Muscle of arm (tissue), 14 donors: ENCODE measurements around the gene ITPA. TPM values are rescaled to one million over a fixed set of nuclear protein-coding genes. Genes with fewer than 3 reads are reported as not detected.

ENCODE experiments used
- DNase-seq: peaks from one replicate; pipeline ENCODE4 v3.0.0-alpha.2; 2013
- long read RNA-seq, 11 donors: transcript quantifications; one replicate each; lab custom pipeline, GENCODE V29; 2026
- polyA plus RNA-seq, 12 donors: library from polyadenylated mRNA; unstranded; fragments of 120-200 nt; gene quantifications; one replicate each; pipeline ENCODE4 v1.2.1, GENCODE V29; 2013; ENCODE audit not compliant: insufficient read length in 12 of 12

Gene ITPA
- polyA plus RNA-seq, result 10 to 100 TPM in 11 of 12 donors, not detected in 1; 29.2 to 45.7 (median 37.5) TPM
- long read RNA-seq, donor 1, transcript ITPA-207 (2 exons, 670 nt), result minor isoform, 7 of 29 reads
- long read RNA-seq, donor 1, transcript ITPA-201 (8 exons, 1,185 nt), result major isoform, 18 of 29 reads
- long read RNA-seq, donor 1, partial matches to known transcripts, result 0 of 29 reads
- long read RNA-seq, donor 1, other reads (novel, unspliced or antisense), result 0 of 29 reads
- long read RNA-seq, donor 2, transcript ITPA-201 (8 exons, 1,185 nt), result major isoform, 25 of 28 reads
- long read RNA-seq, donor 2, partial matches to known transcripts, result 0 of 28 reads
- long read RNA-seq, donor 2, other reads (novel, unspliced or antisense), result 0 of 28 reads
- long read RNA-seq, donor 3, transcript ITPA-201 (8 exons, 1,185 nt), result major isoform, 21 of 27 reads
- long read RNA-seq, donor 3, partial matches to known transcripts, result 0 of 27 reads
- long read RNA-seq, donor 3, other reads (novel, unspliced or antisense), result 0 of 27 reads
- long read RNA-seq, donor 4, transcript ITPA-201 (8 exons, 1,185 nt), result major isoform, 8 of 12 reads
- long read RNA-seq, donor 4, partial matches to known transcripts, result 0 of 12 reads
- long read RNA-seq, donor 4, other reads (novel, unspliced or antisense), result 0 of 12 reads
- long read RNA-seq, donor 5, transcript ITPA-201 (8 exons, 1,185 nt), result major isoform, 24 of 31 reads
- long read RNA-seq, donor 5, transcript ITPA-207 (2 exons, 670 nt), result minor isoform, 6 of 31 reads
- long read RNA-seq, donor 5, partial matches to known transcripts, result 0 of 31 reads
- long read RNA-seq, donor 5, other reads (novel, unspliced or antisense), result 0 of 31 reads
- long read RNA-seq, donor 6, transcript ITPA-201 (8 exons, 1,185 nt), result major isoform, 10 of 12 reads
- long read RNA-seq, donor 6, partial matches to known transcripts, result 0 of 12 reads
- long read RNA-seq, donor 6, other reads (novel, unspliced or antisense), result 0 of 12 reads
- long read RNA-seq, donor 7, transcript ITPA-207 (2 exons, 670 nt), result minor isoform, 5 of 28 reads
- long read RNA-seq, donor 7, transcript ITPA-201 (8 exons, 1,185 nt), result major isoform, 22 of 28 reads
- long read RNA-seq, donor 7, partial matches to known transcripts, result 0 of 28 reads
- long read RNA-seq, donor 7, other reads (novel, unspliced or antisense), result 0 of 28 reads
- long read RNA-seq, donor 8, transcript ITPA-201 (8 exons, 1,185 nt), result major isoform, 40 of 48 reads
- long read RNA-seq, donor 8, partial matches to known transcripts, result 0 of 48 reads
- long read RNA-seq, donor 8, other reads (novel, unspliced or antisense), result 0 of 48 reads
- long read RNA-seq, donor 9, transcript ITPA-201 (8 exons, 1,185 nt), result major isoform, 29 of 33 reads
- long read RNA-seq, donor 9, partial matches to known transcripts, result 0 of 33 reads
- long read RNA-seq, donor 9, other reads (novel, unspliced or antisense), result 0 of 33 reads
- long read RNA-seq, donor 10, transcript ITPA-201 (8 exons, 1,185 nt), result major isoform, 30 of 37 reads
- long read RNA-seq, donor 10, partial matches to known transcripts, result 0 of 37 reads
- long read RNA-seq, donor 10, other reads (novel, unspliced or antisense), result 0 of 37 reads
- long read RNA-seq, donor 11, transcript ITPA-201 (8 exons, 1,185 nt), result major isoform, 29 of 41 reads
- long read RNA-seq, donor 11, partial matches to known transcripts, result 6 of 41 reads
- long read RNA-seq, donor 11, other reads (novel, unspliced or antisense), result 0 of 41 reads

DNA sequence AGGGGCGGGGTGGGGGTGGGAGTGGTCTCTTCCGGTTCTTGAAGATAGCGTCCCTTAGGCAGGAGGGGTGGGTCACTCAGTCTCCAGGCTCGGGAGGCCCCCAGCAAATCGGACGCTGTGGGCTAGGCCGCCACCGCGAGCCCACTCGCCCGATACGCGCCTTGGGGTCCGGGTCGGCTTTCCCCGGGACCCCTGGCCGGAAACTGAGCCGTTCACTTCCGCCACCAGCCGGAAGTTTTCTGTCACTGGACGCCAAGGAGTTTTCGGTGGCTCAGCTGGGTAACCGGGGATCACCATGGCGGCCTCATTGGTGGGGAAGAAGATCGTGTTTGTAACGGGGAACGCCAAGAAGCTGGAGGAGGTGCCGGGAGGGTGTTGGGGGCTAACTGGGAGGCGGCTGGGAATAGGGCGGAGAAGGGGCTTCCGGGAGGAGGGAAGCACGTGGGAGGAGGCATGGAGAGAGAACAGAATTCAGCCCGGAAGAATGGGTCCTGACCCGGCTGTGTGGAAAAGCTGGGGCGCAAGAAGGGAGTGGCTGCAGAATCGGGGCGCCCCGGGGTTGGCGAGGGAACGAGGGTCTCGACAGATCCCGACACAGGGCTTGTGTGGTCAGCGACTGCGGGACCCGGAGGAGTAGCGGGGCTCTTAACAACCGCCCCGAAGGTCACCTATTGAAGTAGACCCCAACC is at the start of gene ITPA:
Gene ITPA, plus strand, starts transcription at position 242 of the 689 bp plus-strand sequence. Its CDS starts 54 bp downstream, at position 296.
- DNase-seq, result peak; percentile 66

DNA sequence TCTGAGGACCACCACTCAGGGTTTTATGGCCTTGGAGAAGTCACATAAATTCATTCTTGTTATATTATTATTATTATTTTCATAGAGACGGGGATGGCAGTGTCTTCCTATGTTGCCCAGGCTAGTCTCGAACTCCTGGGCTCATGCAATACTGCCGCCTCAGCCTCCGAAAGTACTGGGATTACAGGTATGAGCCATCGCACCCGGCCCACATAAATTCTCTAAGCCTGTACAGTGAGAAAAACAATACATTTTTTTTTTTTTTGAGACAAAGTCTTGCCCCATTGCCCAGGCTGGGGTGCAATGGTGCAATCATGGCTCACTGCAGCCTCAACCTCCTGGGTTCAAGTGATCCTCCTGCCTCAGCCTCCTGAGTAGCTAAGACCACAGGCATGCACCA is 48.9 kb upstream of the ITPA start:
- DNase-seq, result no peak

DNA sequence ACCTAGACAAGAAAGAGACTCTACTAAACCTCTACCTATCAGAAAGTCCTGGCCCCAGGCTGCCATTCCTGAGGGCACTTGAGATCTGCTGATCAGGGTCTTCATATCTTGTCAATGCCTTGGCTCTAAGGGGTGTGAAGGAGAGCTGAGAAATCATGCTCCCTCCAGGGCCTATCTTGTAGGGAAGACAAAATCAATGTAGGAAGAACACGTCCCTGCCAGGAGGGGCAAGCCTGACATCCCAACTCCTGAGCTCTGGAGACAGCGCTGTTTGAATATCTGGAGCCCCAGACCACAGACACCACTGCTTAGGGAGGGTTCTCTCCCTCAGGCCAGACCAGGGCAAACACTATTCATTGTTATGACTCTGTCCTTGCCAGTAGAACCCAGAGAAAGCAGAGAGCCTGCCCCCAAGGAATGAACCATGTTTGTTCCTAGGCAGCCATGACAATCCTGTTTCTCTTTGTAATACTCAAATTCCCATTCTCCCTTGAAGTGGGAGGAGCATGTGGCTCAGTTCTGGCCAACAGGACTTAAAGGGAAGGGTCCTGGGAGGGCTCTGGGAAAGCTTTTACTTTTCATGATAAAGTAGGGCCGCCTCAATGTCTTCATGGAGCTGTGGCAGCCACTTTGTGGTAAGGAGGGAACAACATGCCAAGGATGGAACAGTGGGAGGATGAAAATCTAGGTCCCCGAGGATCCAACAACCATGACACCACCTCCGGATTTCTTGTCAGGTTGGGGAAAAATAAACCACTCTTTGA is 47.8 kb upstream of the ITPA start:
- DNase-seq, result no peak

DNA sequence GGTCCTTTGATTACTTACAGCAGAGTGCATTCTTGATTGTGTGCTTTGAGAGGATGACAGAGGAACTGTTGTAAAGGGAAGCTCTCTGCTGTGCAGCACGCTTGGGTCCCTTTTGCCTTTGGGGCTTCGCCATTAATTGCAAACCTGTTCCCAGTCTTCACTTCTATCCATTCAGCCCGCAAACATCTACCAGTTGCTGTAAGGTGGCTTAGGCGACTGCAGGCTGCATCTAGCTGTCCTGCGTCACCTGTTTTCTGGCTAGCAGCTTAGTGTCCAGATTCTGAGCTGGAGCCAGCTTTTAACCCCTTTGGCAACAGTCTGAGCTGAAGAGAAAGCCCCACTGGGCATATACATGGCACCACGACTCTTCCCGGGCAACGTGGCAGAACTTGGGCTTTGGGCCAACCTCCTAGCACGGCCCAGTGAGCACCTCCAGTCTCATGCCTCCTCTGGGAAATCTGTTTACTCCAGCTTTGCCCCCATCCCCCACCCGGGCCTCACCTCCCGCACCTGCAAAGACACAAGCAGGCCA is 47.2 kb upstream of the ITPA start:
- no peak for DNase-seq

DNA sequence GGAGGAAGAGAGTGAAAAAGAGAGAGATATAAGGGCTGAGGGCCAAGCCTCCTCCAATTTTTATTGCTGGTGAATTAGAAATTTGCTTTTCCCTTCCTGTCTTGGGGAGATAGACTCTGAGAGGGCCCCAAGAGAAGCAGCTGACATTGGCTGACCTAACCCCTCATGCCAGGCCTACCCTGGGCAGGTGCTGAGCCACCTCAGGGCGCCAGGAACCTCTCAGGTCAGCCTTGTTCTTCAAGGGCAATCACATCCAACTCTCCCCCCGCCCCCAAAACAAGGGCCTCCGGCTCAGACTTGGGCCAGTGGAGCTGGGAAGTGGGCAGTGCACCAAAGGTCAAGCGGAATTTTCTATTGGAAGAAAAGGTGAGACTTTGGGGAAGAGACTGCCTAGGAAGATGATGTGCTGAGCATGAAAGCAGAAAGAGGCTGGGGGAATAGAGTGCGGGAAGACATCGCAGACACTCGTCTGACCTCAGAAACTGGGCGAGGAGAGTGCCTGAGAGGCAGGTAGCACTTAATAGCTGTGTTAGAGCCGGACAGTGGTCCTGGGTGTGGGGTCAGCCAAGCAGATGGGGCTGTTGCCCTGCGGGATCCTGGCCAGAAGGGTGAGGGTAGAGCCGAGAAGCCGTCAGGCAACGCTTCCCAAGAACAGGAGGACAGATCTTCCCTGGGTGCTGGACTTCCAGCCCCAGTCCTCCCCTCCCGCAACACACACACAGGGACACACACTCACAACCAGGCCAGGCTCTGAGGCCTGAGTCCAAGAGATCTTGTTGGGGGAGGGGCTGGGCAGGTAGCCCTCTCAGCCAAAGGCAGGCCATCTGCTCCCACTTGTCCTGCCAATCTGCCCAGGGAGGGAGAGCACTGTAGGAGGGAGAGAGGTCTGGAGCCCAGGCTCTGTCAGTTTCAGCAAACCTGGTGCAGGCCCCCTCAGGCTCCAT is 45.9 kb upstream of the ITPA start:
- DNase-seq, result no peak

DNA sequence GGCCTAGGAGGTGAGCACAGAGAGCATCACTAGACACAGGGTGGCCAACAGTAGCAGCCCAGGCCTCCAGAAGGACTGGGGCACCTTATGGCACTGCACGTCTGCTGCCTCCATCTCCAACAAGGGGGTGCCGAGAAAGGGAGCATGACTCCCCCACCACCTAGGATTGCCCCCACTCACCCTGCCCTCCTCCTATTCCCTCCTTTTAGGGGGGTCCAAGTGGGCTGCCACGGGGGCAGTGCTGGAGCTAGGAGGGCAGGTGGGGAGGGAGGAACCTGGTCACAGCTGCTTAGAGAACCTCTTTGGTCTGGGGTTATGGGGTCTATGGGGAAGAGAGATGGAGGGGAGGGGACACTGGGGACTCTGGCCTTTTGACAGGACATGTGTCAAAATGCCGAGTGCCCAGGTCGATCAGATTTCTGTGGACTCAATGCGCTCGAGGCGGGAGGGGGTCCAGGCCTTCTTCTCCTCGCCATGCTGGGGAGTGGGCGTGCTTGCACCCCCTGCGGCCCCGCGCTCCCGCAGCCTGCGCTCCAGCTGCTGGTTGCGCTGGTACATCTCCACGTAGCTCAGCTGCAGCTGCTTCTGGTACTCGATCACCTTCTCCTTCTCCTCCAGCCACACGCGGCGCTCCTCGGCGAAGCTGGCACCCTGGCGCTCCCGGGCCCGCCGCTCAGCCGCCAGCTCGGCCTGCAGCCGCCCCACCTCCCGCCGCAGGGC is 45.1 kb upstream of the ITPA start:
- no peak for DNase-seq

DNA sequence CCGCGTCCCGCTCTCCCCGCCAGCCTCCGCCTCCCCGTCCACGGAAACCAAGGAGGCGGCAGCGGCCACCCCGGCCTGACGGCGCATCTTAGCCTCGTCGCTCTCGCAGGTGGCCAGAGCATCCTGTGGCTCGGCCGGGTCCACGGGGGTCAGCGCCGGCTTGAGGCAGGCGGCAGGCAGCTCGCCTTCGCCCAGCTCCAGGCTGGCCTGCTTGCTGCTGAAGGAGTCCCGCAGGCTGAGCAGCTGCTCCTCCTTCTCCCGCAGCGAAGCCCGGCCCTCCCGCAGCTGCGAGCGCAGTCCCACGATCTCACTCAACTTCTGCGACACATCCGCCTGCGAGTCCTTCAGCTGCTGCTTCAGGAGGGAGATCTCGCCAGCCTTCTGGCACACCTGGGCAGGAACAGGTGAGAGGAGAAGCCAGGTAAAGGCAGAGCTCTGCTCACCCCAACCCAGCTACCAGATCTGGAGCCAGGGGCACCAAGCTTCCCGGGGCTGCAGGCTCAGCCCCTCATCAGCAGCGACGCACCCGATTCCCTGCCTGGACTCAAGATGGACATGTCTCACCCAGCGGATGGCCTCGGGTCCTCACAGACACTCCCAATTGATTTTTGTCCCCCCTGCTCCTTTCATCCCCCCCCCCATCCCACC is 44.4 kb upstream of the ITPA start:
- no peak for DNase-seq

DNA sequence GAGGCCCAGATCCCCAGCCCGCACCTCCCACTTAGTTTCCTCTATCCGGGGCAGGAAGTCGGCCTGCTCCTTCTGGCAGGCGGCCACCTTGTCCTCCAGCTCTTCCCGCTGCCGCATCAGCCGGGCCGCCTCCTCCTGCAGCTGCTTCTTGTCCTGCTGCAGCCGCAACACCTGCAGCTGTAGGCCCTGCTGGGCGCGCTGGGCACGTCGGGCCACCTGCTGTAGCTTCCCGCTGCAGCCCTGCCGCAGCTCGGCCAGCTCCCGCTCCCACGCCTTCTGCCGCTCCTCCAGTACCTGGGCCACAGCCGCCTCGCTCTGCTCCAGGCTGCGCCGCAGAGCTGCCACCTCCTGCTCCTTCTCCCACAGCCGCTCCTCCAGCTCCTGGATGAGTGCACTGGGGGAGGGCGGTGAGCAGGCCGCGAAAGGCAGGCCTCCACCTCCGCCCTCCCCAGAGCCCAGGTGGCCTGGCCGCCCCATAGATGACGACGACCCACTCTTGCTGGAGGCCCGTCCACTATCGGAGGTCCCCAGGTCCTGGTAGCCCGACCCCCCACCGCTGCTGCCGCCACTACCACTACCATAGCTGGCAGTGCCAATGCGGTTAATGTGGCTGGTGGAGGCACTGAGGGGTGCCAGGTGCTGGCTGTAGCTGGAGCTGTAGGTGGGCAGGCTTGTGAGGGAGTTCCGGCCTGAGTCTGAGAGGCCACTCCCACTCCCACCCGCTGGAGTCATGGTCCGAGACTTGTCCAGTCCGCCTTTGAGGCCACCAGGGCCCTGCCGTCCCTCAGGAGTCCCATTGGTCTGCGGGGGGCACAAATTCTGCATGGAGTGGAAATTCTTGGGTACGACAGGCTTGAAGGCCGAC is 43.6 kb upstream of the ITPA start:
- peak; percentile 69 for DNase-seq

DNA sequence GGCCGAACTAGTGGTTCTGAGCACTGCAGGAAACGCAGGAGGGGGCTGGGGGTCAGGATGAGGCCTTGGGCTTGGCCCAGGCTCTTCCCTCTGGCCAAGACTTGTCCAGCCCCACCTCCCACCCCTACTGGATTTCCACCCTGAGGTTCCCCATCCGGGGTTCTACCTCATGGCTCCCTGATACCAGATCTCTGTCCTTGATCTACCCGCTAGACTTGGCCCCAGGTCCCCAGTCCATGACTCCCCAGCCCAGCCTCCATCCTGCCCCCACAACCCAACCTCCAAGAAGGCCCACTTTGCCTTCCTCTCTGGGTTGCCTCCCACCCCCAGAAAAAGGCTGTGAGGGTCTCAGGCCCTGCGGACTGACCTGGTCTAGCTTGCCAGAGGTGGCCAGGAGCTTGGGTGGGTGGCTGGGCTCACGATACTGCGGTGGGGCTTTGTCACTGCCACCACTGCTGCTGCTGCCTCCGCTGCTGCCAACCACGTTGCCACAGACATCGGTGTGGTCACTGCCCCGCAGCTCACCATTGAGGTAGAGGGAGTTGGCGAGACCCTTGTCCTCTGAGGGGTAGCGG is 42.9 kb upstream of the ITPA start:
- DNase-seq, result no peak

DNA sequence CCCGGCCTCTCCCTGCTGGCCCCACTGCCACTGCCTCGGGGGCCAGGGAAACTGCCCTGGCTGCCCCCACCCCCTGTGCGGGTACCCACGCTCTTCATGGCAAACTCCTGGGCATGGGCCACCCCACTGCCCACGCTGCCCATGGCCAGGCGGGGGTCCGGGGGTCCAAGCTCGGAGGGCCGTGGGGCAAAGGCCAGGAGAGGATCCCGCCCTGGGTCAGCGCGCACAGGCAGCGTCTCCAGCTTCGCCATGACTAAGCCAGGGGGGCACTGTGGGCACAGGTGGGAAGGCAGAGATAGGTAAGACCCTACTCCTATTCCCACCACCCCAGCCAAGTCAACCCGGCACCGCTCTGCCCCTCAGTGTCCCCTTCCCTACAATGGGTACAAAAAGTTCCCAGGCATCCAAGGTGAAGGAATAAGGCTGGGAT is 42.4 kb upstream of the ITPA start:
- DNase-seq, result no peak

DNA sequence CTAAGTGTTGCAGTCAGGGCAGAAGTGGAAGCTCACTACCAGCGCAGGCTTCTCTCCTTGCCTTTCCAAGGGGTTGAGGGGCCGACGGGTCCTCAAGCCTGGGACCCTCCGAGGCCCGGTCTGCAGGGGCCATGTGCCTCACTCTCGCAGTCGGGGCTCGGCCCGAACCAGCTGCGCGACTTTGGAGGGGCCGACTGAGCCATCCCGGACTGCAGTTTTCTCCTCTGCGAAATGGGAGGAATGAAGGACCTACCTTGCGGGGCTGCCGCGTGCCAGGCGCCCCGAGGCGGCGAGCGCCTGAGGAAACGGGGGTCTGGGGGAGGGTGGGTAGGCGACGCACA is 41.6 kb upstream of the ITPA start:
- no peak for DNase-seq

DNA sequence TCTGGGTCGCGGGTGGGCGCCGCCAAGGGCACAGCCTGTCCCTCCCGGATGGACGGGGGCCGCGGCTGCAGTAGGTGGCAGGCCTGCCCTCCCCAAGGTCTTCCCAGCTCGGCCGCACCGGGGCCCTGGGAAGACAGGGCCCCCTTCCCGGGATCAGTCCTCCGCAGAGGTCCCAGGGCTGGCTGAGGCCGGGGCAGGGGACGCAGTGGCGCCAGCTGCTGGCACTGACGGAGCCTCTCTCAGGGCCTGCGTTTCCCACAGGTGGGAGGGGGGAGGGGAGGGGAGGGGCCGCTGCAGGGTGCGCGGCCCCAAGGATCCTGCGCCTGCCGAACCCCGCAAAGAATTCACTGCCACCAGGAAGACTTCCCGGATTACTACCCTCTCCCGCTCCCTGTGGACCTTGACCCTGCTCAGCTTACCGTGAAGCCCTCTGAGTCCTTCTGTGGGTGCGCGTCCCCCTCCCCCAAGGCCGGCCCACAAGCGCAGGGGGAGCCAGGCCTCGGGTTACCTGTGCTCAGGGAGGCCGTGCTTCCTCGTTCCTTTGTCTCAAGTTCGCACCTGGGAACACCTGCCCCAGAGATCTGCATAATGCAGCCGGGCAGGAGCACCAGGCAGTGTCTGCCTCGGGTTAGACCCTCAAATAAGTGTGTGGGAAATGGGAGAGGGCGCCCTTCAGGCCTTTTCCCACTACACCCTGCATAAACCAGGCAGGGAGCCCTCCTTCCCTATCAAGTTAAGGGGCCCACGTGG is 41.0 kb upstream of the ITPA start:
- DNase-seq, result no peak

DNA sequence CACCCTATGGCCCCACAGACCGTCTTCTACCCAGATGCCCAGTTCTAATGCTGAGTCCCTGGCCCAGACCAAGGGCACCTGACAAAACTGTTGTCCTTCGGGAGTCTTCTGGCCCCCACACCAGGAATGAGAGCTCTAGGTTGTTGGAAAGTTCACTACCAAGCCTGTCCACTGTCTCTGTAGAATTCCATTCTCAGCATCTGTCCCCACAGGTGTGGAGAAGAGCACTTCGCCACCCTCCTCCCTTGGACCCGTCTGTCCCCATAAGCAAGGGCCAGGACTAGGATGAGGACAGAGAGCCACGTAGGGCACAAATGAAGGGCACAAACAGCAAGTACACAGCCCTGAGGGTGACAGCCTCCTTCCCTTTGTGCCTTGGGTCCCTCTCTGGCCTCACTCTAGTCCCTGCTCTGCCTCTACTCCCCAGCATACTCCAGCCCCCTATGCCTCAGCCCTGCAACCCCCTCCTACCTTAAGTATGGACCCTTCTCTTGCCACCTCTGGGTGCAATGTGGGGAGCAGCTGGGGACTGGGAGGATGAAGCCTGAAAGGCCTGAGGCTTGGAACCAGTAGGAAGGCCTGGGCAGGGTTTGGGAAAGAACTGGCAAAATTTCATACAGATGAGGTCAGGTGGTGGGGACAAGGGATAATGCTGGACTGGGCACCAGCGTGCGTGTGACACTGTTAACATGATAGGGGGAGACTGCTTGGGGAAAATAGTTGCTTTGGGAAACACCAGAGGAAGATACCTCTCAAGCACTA is 40.3 kb upstream of the ITPA start:
- no peak for DNase-seq
